HepG2 (cell line): Measurements from ENCODE around the gene IL18. TPM values are rescaled to one million over a fixed set of nuclear protein-coding genes. Genes with fewer than 3 reads are reported as not detected.

Experiments used
- ATAC-seq: fragments of 200-7000 bp; cut with Tn5 transposase; 3 replicates; pipeline ENCODE4 v1.9.1; 2020; ENCODE audit warnings: mild to moderate bottlenecking, moderate library complexity
- BruUV-seq: library from RNA; stranded (reverse); fragments of 400-500 nt; replicated peaks from 2 replicates; lab custom pipeline; 2021; lab: Mats Ljungman, UMichigan
- CTCF ChIA-PET: fragments of 300-600 bp; formaldehyde crosslinking; extraction: SDS; loops from one replicate; lab custom pipeline; 2021; ENCODE audit warnings: low total read pairs, inconsistent platforms, low intra/inter-chr PET ratio; lab: Yijun Ruan, JAX
- POLR2A ChIA-PET: fragments of 350-600 bp; sonication (Branson Sonifier 250); formaldehyde crosslinking; loops from one replicate; lab custom pipeline; 2020; ENCODE audit warnings: antibody characterized with exemption, inconsistent platforms; lab: Yijun Ruan, JAX
- DNase-seq: peaks from one replicate; pipeline ENCODE4 v3.0.0-alpha.2; 2015; ENCODE audit warnings: low spot score
- FAIRE-seq: peaks from 3 replicates; lab custom pipeline; 2011; peaks lifted over from hg19 to GRCh38; lab: Jason Lieb, UNC
- H2AFZ ChIP-seq: one replicate; pipeline ENCODE4 v1.6.1; 2011; ENCODE audit warnings: low read length, inconsistent platforms
- H3K27ac ChIP-seq: fragments of 300-600 bp; 3 replicates; pipeline ENCODE4 v1.8.0; 2011; ENCODE audit warnings: mixed run types, mild to moderate bottlenecking, mixed read lengths, low read length, inconsistent platforms; ENCODE audit not compliant: insufficient read depth; ENCODE audit errors: extremely low read length
- H3K27me3 ChIP-seq, 2 experiments: fragments of 200-600 bp in 1 of 2; 2 replicates in 1 of 2; 3 replicates in 1 of 2; pipeline versions ENCODE4 v1.6.0 to v1.8.0; 2011; ENCODE audit warnings: low read length in 2 of 2, mild to moderate bottlenecking in 2 of 2, moderate library complexity in 2 of 2, inconsistent platforms in 1 of 2; ENCODE audit not compliant: insufficient read depth in 2 of 2, control insufficient read depth in 1 of 2
- H3K36me3 ChIP-seq, 2 experiments: fragments of 200-600 bp in 1 of 2; replicated peaks in 1 of 2; 2 replicates in 1 of 2; 3 replicates in 1 of 2; pipeline versions ENCODE4 v1.5.1 to v1.8.0; 2011; ENCODE audit warnings: low read length in 2 of 2, inconsistent platforms in 1 of 2; ENCODE audit not compliant: insufficient read depth in 2 of 2, control insufficient read depth in 1 of 2
- H3K4me1 ChIP-seq: 2 replicates; pipeline ENCODE4 v1.5.1; 2012; ENCODE audit warnings: low read length, inconsistent platforms; ENCODE audit not compliant: insufficient read depth
- H3K4me2 ChIP-seq: 2 replicates; pipeline ENCODE4 v1.6.0; 2011; ENCODE audit warnings: low read depth, low read length, inconsistent platforms
- H3K4me3 ChIP-seq, 3 experiments: fragments of 200-600 bp in 1 of 3; sonication (generic), shearing (Covaris generic) in 1 of 3; replicated peaks in 1 of 3; 2 replicates each; pipeline ENCODE4 v1.5.1; 2011 to 2016; ENCODE audit warnings: low read length in 3 of 3, inconsistent platforms in 2 of 3, low read depth in 2 of 3, mild to moderate bottlenecking in 2 of 3, control low read depth in 1 of 3, mixed read lengths in 1 of 3; ENCODE audit not compliant: insufficient read depth in 1 of 3
- H3K79me2 ChIP-seq: one replicate; pipeline ENCODE4 v1.6.1; 2011; ENCODE audit warnings: low read length, inconsistent platforms; ENCODE audit not compliant: insufficient read depth
- H3K9ac ChIP-seq: 2 replicates; pipeline ENCODE4 v1.6.0; 2011; ENCODE audit warnings: mild to moderate bottlenecking, low read depth, low read length, inconsistent platforms; ENCODE audit not compliant: insufficient read depth
- H3K9me3 ChIP-seq: 2 replicates; pipeline ENCODE4 v1.5.1; 2012; ENCODE audit warnings: mild to moderate bottlenecking, low read length
- H4K20me1 ChIP-seq: 2 replicates; pipeline ENCODE4 v1.6.0; 2011; ENCODE audit warnings: inconsistent platforms, mild to moderate bottlenecking, low read length, moderate library complexity; ENCODE audit not compliant: insufficient read depth
- AGO1 ChIP-seq: fragments of 200-400 bp; formaldehyde crosslinking; IDR thresholded peaks from 2 replicates; pipeline ENCODE4 v1.6.1; 2017; ENCODE audit warnings: mild to moderate bottlenecking, low read depth, low read length, moderate library complexity; ENCODE audit not compliant: poor library complexity, severe bottlenecking
- ARNT2 ChIP-seq: sonication (generic); formaldehyde crosslinking; IDR thresholded peaks from 2 replicates; pipeline ENCODE4 v1.8.0; 2022; ENCODE audit warnings: mild to moderate bottlenecking, low read depth, missing genetic modification reagents, moderate library complexity
- CREB1 ChIP-seq, 2 experiments: fragments of 450-650 bp in 1 of 2; IDR thresholded peaks; 2 replicates each; pipeline ENCODE4 v1.6.1; 2016 to 2017; ENCODE audit warnings: control low read depth in 1 of 2, mild to moderate bottlenecking in 1 of 2, missing compliant biosample characterization in 1 of 2, missing genetic modification characterization in 1 of 2
- CREB3 ChIP-seq: sonication (generic); formaldehyde crosslinking; IDR thresholded peaks from 2 replicates; pipeline ENCODE4 v1.5.0; 2020; ENCODE audit warnings: missing genetic modification reagents
- ETV6 ChIP-seq: sonication (generic); formaldehyde crosslinking; conservative IDR thresholded peaks from 2 replicates; pipeline ENCODE4 v1.4.0; 2020; ENCODE audit warnings: missing genetic modification reagents
- HNF4A ChIP-seq: sonication (generic); formaldehyde crosslinking; IDR thresholded peaks from 2 replicates; pipeline ENCODE4 v1.4.0; 2020; ENCODE audit warnings: missing genetic modification reagents
- KLF9 ChIP-seq: IDR thresholded peaks from 2 replicates; pipeline ENCODE4 v1.6.1; 2016; ENCODE audit warnings: low read depth
- NFE2L2 ChIP-seq: fragments of 150-350 bp; IDR thresholded peaks from 2 replicates; pipeline ENCODE4 v1.6.1; 2014; ENCODE audit warnings: low read length
- NR1H2 ChIP-seq: sonication (generic); formaldehyde crosslinking; IDR thresholded peaks from 2 replicates; pipeline ENCODE4 v1.8.1; 2022; ENCODE audit warnings: low read depth, missing genetic modification reagents, borderline replicate concordance
- PCBP2 ChIP-seq: fragments of 200-400 bp; formaldehyde crosslinking; optimal IDR thresholded peaks from 2 replicates; pipeline ENCODE3; 2018; ENCODE audit warnings: low read length, low read depth; ENCODE audit not compliant: poor library complexity, severe bottlenecking
- SMARCE1 ChIP-seq: fragments of 450-650 bp; IDR thresholded peaks from 2 replicates; pipeline ENCODE4 v1.6.1; 2017; ENCODE audit warnings: borderline replicate concordance
- STAG1 ChIP-seq: sonication (generic); formaldehyde crosslinking; IDR thresholded peaks from 2 replicates; pipeline ENCODE4 v1.4.0; 2020; ENCODE audit warnings: missing genetic modification reagents
- TBP ChIP-seq: sonication (generic); formaldehyde crosslinking; IDR thresholded peaks from 2 replicates; pipeline ENCODE4 v1.5.0; 2020; ENCODE audit warnings: missing genetic modification reagents
- ZFAT ChIP-seq: sonication (generic); formaldehyde crosslinking; conservative IDR thresholded peaks from 2 replicates; pipeline ENCODE4 v1.8.1; 2023; ENCODE audit warnings: missing genetic modification reagents, inconsistent platforms
- ZFP82 ChIP-seq: sonication (generic); formaldehyde crosslinking; IDR thresholded peaks from 2 replicates; pipeline ENCODE4 v1.5.1; 2020; ENCODE audit warnings: mild to moderate bottlenecking, missing genetic modification reagents, borderline replicate concordance
- ZKSCAN5 ChIP-seq: sonication (generic); formaldehyde crosslinking; IDR thresholded peaks from 2 replicates; pipeline ENCODE4 v1.5.1; 2020; ENCODE audit warnings: mild to moderate bottlenecking, missing genetic modification reagents
- ZNF263 ChIP-seq: sonication (generic); formaldehyde crosslinking; IDR thresholded peaks from 2 replicates; pipeline ENCODE4 v1.4.0; 2020; ENCODE audit warnings: missing genetic modification reagents
- ZNF382 ChIP-seq: sonication (generic); formaldehyde crosslinking; IDR thresholded peaks from 2 replicates; pipeline ENCODE4 v1.5.0; 2020; ENCODE audit warnings: missing genetic modification reagents, mild to moderate bottlenecking, borderline replicate concordance
- ZNF773 ChIP-seq: sonication (generic); formaldehyde crosslinking; IDR thresholded peaks from 2 replicates; pipeline ENCODE4 v1.4.0; 2020; ENCODE audit warnings: missing genetic modification reagents, borderline replicate concordance
- ZNF891 ChIP-seq: sonication (generic); formaldehyde crosslinking; IDR thresholded peaks from 2 replicates; pipeline ENCODE4 v1.5.0; 2020; ENCODE audit warnings: mild to moderate bottlenecking, missing genetic modification reagents
- WGBS: methylation state at CpG from one replicate; pipeline ENCODE4 v1.1.6; 2017; ENCODE audit warnings: low lambda C conversion rate; 5-methylcytosine and 5-hydroxymethylcytosine counted together
- in situ Hi-C: cut with HindIII; loops from 2 replicates; pipeline ENCODE4 v1.10.0; 2017; ENCODE audit warnings: low pct_unique_long_range_greater_than_20kb; ENCODE audit not compliant: extremely low pct_ligation_motif_present
- intact Hi-C: fragments of 100-400 bp; cut with micrococcal nuclease; formaldehyde crosslinking; loops from one replicate; pipeline ENCODE4 v1.10.0; 2022; ENCODE audit not compliant: unreplicated experiment
- polyA plus RNA-seq, 8 experiments: library from polyadenylated mRNA; depleted of rRNA in 3 of 8; stranded (reverse) in 7 of 8; unstranded in 1 of 8; fragments of >200 nt; fragmentation: Illumina TruSeq in 4 of 8; extraction: Trizol in 4 of 8; gene quantifications; 2 replicates each; pipeline versions ENCODE4 v1.2.1 to v1.2.3, GENCODE V29; 2011 to 2016; ENCODE audit warnings: low read depth in 4 of 8, missing spikeins in 1 of 8, mixed read lengths in 1 of 8; ENCODE audit not compliant: insufficient read depth in 1 of 8
- total RNA-seq, 5 experiments: library from RNA; depleted of rRNA; stranded (reverse); fragments of >200 nt; fragmentation: Illumina TruSeq; extraction: Trizol; gene quantifications; 2 replicates each; pipeline ENCODE4 v1.2.3, GENCODE V29; 2016; ENCODE audit warnings: low read depth in 1 of 5

The IL18 gene
- total and polyA plus RNA-seq, 2 of the 13 experiments (the other 11 are each of a cell fraction or from before 2014, with no cell fraction given) = 0.89 to 2.7 TPM

DNA sequence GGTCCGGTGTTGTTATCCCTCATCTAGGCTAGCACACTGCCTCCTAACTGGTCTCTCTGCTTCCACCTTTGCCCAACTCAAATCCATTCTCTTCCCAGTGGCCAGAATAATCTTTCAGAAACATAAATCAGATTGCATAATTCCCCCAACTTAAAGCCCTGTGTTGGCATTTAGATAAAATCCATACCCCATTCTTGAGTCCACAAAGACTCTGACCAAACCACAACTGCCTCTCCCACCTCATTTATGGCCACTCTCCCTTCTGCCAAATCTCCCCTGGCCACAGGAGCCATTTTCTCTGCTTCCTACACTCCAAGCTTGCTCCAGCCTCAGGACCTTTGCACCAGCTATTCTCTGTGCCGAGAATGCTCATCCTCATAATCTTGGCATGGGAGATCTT is 36.8 kb downstream of the IL18 start:
- Histone ChIP-seq H3K79me2 (no peaks in the 10 kb centered on the region), H3K36me3 (no peaks in the 10 kb centered on the region), H3K4me3 (no peak overlapping the region), H3K9me3 (no peaks in the 10 kb centered on the region), H2AFZ (no peak overlapping the region), H4K20me1 (no peaks in the 10 kb centered on the region), H3K4me1 (no peaks in the 10 kb centered on the region), H3K27me3 (no peaks in the 10 kb centered on the region), H3K4me2 (no peak overlapping the region), H3K27ac (no peak overlapping the region), H3K9ac (no peak overlapping the region)
- 95% methylated on average over 2 of the region's 2 CpGs for WGBS
- in situ Hi-C loops = no loop called here
- intact Hi-C loops = no loop called here
- no TSS peak for BruUV-seq
- FAIRE-seq (no peak), ATAC-seq (no peak), DNase-seq (no peak)
- ChIA-PET CTCF (no interaction called here), POLR2A (no interaction called here)
- TF ChIP-seq ZNF773 (no peak), PCBP2 (no peak), ARNT2 (CRISPR knock-in tag) (no peak), ZFP82 (CRISPR knock-in tag) (no peak), NFE2L2 (no peak), NR1H2 (no peak), HNF4A (CRISPR knock-in tag) (no peak), ZNF891 (CRISPR knock-in tag) (no peak), SMARCE1 (no peak), ZNF382 (no peak), CREB1 (IDR thresholded peaks at IDR 0.05) (no peak), CREB1 (CRISPR knock-in tag; IDR thresholded peaks at IDR 0.05) (no peak), TBP (CRISPR knock-in tag) (no peak), CREB3 (CRISPR knock-in tag) (no peak), STAG1 (CRISPR knock-in tag) (no peak), KLF9 (CRISPR knock-in tag) (no peak), ETV6 (CRISPR knock-in tag) (no peak), ZFAT (CRISPR knock-in tag) (no peak), AGO1 (no peak), ZNF263 (CRISPR knock-in tag) (no peak), ZKSCAN5 (no peak)
